Fibroblast of lung (primary cell): ENCODE measurements around the gene CYB561D2. TPM values are rescaled to one million over a fixed set of nuclear protein-coding genes. Genes with fewer than 3 reads are reported as not detected.

Source experiments
- DNase-seq, 2 donors: peaks; one replicate each; pipeline versions ENCODE4 v3.0.0 to v3.0.0-alpha.2; 2010; ENCODE audit warnings: low read depth in 2 of 2
- H2AFZ ChIP-seq: 2 replicates; pipeline ENCODE4 v1.5.1; 2012; ENCODE audit warnings: low read length, control low read depth, inconsistent platforms
- H3K27ac ChIP-seq: 2 replicates; pipeline ENCODE4 v1.5.1; 2011; ENCODE audit warnings: low read length, control low read depth; ENCODE audit not compliant: insufficient read depth
- H3K27me3 ChIP-seq: 2 replicates; pipeline ENCODE4 v1.5.1; 2011; ENCODE audit warnings: mild to moderate bottlenecking, low read length; ENCODE audit not compliant: control insufficient read depth, insufficient read depth
- H3K36me3 ChIP-seq: 2 replicates; pipeline ENCODE4 v1.5.1; 2011; ENCODE audit warnings: low read length; ENCODE audit not compliant: control insufficient read depth, insufficient read depth
- H3K4me1 ChIP-seq: 2 replicates; pipeline ENCODE4 v1.5.1; 2011; ENCODE audit warnings: low read length; ENCODE audit not compliant: control insufficient read depth, insufficient read depth; ENCODE audit errors: extremely low read depth
- H3K4me2 ChIP-seq: 2 replicates; pipeline ENCODE4 v1.5.1; 2011; ENCODE audit warnings: low read length, control low read depth; ENCODE audit not compliant: insufficient read depth; ENCODE audit errors: extremely low read depth
- H3K4me3 ChIP-seq, 4 experiments: fragments of 200-600 bp in 1 of 4; sonication (generic) in 1 of 4; replicated peaks in 1 of 4; 2 replicates each; pipeline ENCODE4 v1.5.1; 2011 to 2016; ENCODE audit warnings: low read length in 4 of 4, low read depth in 3 of 4, mild to moderate bottlenecking in 3 of 4, control low read depth in 2 of 4, inconsistent platforms in 1 of 4, mixed read lengths in 1 of 4; ENCODE audit not compliant: insufficient read depth in 1 of 4; ENCODE audit errors: control extremely low read depth in 1 of 4
- H3K79me2 ChIP-seq: 2 replicates; pipeline ENCODE4 v1.5.1; 2012; ENCODE audit warnings: mild to moderate bottlenecking, low read length, inconsistent platforms; ENCODE audit not compliant: control insufficient read depth, insufficient read depth
- H3K9ac ChIP-seq: 2 replicates; pipeline ENCODE4 v1.5.1; 2011; ENCODE audit warnings: mild to moderate bottlenecking, low read length, control low read depth; ENCODE audit not compliant: insufficient read depth
- H3K9me3 ChIP-seq: 2 replicates; pipeline ENCODE4 v1.5.1; 2012; ENCODE audit warnings: low read depth, low read length; ENCODE audit not compliant: control insufficient read depth, insufficient read depth
- H4K20me1 ChIP-seq: 2 replicates; pipeline ENCODE4 v1.5.1; 2011; ENCODE audit warnings: low read length; ENCODE audit not compliant: control insufficient read depth, insufficient read depth; ENCODE audit errors: extremely low read depth
- EZH2 ChIP-seq: IDR thresholded peaks from 2 replicates; pipeline ENCODE4 v1.5.1; 2012; ENCODE audit warnings: low read length, control low read depth, mild to moderate bottlenecking; ENCODE audit errors: missing control alignments
- polyA plus RNA-seq, 2 donors: library from polyadenylated mRNA; depleted of rRNA in 1 of 2; stranded (reverse) in 1 of 2; unstranded in 1 of 2; fragments of >200 nt; gene quantifications; 2 replicates each; pipeline ENCODE4 v1.2.1, GENCODE V29; 2011 to 2012; ENCODE audit warnings: missing spikeins in 1 of 2
- total RNA-seq: library from RNA; depleted of rRNA; stranded (reverse); fragments of >200 nt; gene quantifications from 2 replicates; pipeline ENCODE4 v1.2.1, GENCODE V29; 2014
- TF ChIP-seq, protein P1 (sequence below), 2 donors: IDR thresholded peaks in 1 of 2; conservative IDR thresholded peaks in 1 of 2; 1 replicate in 1 of 2; 2 replicates in 1 of 2; pipeline ENCODE4 v1.5.1; 2011 to 2012; ENCODE audit warnings: low read length in 2 of 2, control low read depth in 1 of 2, inconsistent platforms in 1 of 2, low read depth in 1 of 2, mild to moderate bottlenecking in 1 of 2

The CYB561D2 gene
- total and polyA plus RNA-seq, 2 donors (not counting 1 experiment from before 2014, with no cell fraction given) = 16.4 to 28.6 TPM

DNA sequence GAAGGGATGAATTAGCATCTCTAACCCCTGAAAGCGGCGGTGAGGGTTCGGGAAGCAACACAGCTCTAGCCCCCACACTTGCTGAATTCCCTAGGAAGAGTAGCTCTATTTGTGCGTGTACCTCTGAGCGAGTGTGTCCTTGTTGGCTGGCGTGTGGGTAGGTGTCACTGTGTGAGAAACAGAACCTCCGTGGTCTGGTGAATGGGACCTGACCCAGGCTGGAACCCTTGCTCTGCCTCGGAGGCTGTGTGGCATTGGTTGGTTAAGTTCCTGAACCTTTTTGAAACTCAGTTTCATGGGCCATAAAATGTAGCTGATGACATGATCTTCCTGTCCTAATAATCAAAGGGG, 9.1 kb downstream of the CYB561D2 start:
- no peak overlapping the region for H3K9ac ChIP-seq
- no peak for TF ChIP-seq EZH2
- H3K79me2 ChIP-seq = peaks cover 44% of the 10 kb centered on the region
- H4K20me1 ChIP-seq = no peaks in the 10 kb centered on the region
- H3K9me3 ChIP-seq = no peaks in the 10 kb centered on the region
- H2AFZ ChIP-seq = peak overlapping the region; percentile 82
- peak overlapping the region; percentile 46 for H3K4me2 ChIP-seq
- H3K4me1 ChIP-seq = peaks cover 12% of the 10 kb centered on the region
- H3K36me3 ChIP-seq = peaks cover 12% of the 10 kb centered on the region
- no peaks in the 10 kb centered on the region for H3K27me3 ChIP-seq
- no peak overlapping the region for H3K27ac ChIP-seq
- no peak for DNase-seq
- peak overlapping the region in 3 of 4 experiments; percentile 72 to 84 (median 73) for H3K4me3 ChIP-seq

- H3K4me1 ChIP-seq = peaks cover 3% of the 10 kb centered on the region
- peak in 1 of 2 donors; percentile 21 for DNase-seq
- TF ChIP-seq, protein P1, sequence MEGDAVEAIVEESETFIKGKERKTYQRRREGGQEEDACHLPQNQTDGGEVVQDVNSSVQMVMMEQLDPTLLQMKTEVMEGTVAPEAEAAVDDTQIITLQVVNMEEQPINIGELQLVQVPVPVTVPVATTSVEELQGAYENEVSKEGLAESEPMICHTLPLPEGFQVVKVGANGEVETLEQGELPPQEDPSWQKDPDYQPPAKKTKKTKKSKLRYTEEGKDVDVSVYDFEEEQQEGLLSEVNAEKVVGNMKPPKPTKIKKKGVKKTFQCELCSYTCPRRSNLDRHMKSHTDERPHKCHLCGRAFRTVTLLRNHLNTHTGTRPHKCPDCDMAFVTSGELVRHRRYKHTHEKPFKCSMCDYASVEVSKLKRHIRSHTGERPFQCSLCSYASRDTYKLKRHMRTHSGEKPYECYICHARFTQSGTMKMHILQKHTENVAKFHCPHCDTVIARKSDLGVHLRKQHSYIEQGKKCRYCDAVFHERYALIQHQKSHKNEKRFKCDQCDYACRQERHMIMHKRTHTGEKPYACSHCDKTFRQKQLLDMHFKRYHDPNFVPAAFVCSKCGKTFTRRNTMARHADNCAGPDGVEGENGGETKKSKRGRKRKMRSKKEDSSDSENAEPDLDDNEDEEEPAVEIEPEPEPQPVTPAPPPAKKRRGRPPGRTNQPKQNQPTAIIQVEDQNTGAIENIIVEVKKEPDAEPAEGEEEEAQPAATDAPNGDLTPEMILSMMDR (conservative IDR thresholded peaks at IDR 0.05 in 1 of 2, IDR thresholded peaks at IDR 0.05 in 1 of 2; ENCODE audit: low read depth in 1 of 2, low read length in 2 of 2) = no peak
- TF ChIP-seq EZH2 = no peak
- H3K79me2 ChIP-seq = no peaks in the 10 kb centered on the region
- H3K4me3 ChIP-seq = peak overlapping the region; percentile 18 to 51 (median 40)
- no peaks in the 10 kb centered on the region for H4K20me1 ChIP-seq
- H3K27ac ChIP-seq = no peak overlapping the region
- peak overlapping the region; percentile 58 for H3K4me2 ChIP-seq
- peak overlapping the region; percentile 20 for H3K9ac ChIP-seq
- peak overlapping the region; percentile 63 for H2AFZ ChIP-seq
- no peaks in the 10 kb centered on the region for H3K36me3 ChIP-seq
- H3K9me3 ChIP-seq = no peaks in the 10 kb centered on the region
- peaks cover 3% of the 10 kb centered on the region for H3K27me3 ChIP-seq
These were observed 14.0 kb downstream of the CYB561D2 start for GRCh38 chr3:50364573-50365079.

- no peak overlapping the region for H3K27ac ChIP-seq
- TF ChIP-seq EZH2 = no peak
- H3K4me2 ChIP-seq = peak overlapping the region; percentile 66
- peak overlapping the region in 3 of 4 experiments; percentile 32 to 51 (median 51) for H3K4me3 ChIP-seq
- no peaks in the 10 kb centered on the region for H4K20me1 ChIP-seq
- H3K9me3 ChIP-seq = no peaks in the 10 kb centered on the region
- no peaks in the 10 kb centered on the region for H3K79me2 ChIP-seq
- H2AFZ ChIP-seq = peak overlapping the region; percentile 78
- peak; percentile 56 to 58 for DNase-seq
- no peaks in the 10 kb centered on the region for H3K36me3 ChIP-seq
- no peak overlapping the region for H3K9ac ChIP-seq
- H3K4me1 ChIP-seq = peaks cover 3% of the 10 kb centered on the region
- H3K27me3 ChIP-seq = peaks cover 3% of the 10 kb centered on the region
These were observed 14.6 kb downstream of the CYB561D2 start for GRCh38 chr3:50365080-50365841.

DNA sequence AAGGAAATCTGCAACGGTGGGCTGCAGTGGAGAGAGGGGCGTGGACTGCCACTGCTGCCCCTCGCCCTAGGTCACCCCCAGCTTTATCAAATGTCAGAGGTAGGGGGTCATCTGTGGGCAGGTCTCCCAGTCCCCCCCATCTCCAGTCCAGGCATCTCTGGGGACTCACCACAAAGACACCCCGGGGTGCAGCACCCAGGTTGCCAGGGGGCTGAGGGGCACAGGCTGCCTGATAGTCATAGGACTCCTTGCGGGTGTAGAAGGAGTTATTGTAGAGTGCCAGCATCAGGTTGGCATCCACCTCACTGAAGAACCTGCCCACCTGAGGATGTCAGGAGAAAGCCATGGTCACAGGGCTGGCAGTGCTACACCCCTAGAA, 15.2 kb downstream of the CYB561D2 start:
- TF ChIP-seq EZH2 = no peak
- TF ChIP-seq, protein P1 (conservative IDR thresholded peaks at IDR 0.05 in 1 of 2, IDR thresholded peaks at IDR 0.05 in 1 of 2; ENCODE audit: low read depth in 1 of 2, low read length in 2 of 2) = no peak
- Histone ChIP-seq H3K9me3 (no peaks in the 10 kb centered on the region), H2AFZ (no peak overlapping the region), H3K4me1 (peaks cover 3% of the 10 kb centered on the region), H3K9ac (no peak overlapping the region), H3K4me2 (no peak overlapping the region), H3K36me3 (no peaks in the 10 kb centered on the region), H3K79me2 (no peaks in the 10 kb centered on the region), H3K27me3 (peaks cover 3% of the 10 kb centered on the region), H3K27ac (no peak overlapping the region), H3K4me3 (no peak overlapping the region), H4K20me1 (no peaks in the 10 kb centered on the region)
- DNase-seq = no peak
